Ovary (tissue), 9 donors: ENCODE data around the gene AMPH. TPM values are rescaled to one million over a fixed set of nuclear protein-coding genes. Genes with fewer than 3 reads are reported as not detected.

Source experiments
- DNase-seq, 5 donors: peaks; one replicate each; pipeline ENCODE4 v3.0.0-alpha.2; 2019 to 2020
- H3K27ac ChIP-seq, 2 donors: fragments of 200-600 bp; one replicate each; pipeline versions ENCODE4 v1.5.1 to v1.8.0; 2019 to 2022
- H3K27me3 ChIP-seq: fragments of 200-600 bp; one replicate; pipeline ENCODE4 v1.8.0; 2022
- H3K36me3 ChIP-seq: fragments of 200-600 bp; sonication (generic); one replicate; pipeline ENCODE4 v1.5.1; 2019
- H3K4me1 ChIP-seq: one replicate; pipeline ENCODE4 v1.8.1; 2013; ENCODE audit warnings: mild to moderate bottlenecking, moderate library complexity; ENCODE audit not compliant: insufficient read depth
- H3K4me3 ChIP-seq: fragments of 200-600 bp; sonication (generic); one replicate; pipeline ENCODE4 v1.5.1; 2017
- H3K9me3 ChIP-seq, 2 donors: fragments of 200-600 bp in 1 of 2; sonication (generic) in 1 of 2; one replicate each; pipeline versions ENCODE4 v1.5.1 to v1.8.1; 2013 to 2019; ENCODE audit warnings: mild to moderate bottlenecking in 1 of 2, moderate library complexity in 1 of 2
- EP300 ChIP-seq: sonication (generic); formaldehyde crosslinking; IDR thresholded peaks from one replicate; pipeline ENCODE4 v1.6.1; 2017; ENCODE audit warnings: antibody characterized with exemption
- POLR2A ChIP-seq: fragments of 450-650 bp; IDR thresholded peaks from one replicate; pipeline ENCODE4 v1.6.1; 2017; ENCODE audit warnings: antibody characterized with exemption, mild to moderate bottlenecking, moderate library complexity
- WGBS, 3 donors: extraction: QIAGEN DNeasy Blood & Tissue Kit in 1 of 3; methylation state at CpG; one replicate each; pipeline versions ENCODE4 v1.1.5 to v1.1.7; 2013 to 2017; 5-methylcytosine and 5-hydroxymethylcytosine counted together
- intact Hi-C, 4 donors: fragments of 100-400 bp; cut with DNase I; formaldehyde crosslinking; loops; one replicate each; pipeline versions ENCODE4 v1.11.0 to v1.15.1; 2022 to 2023
- polyA plus RNA-seq, 2 donors: library from polyadenylated mRNA; stranded (reverse); fragments of 200-250 nt in 1 of 2; fragments of 350-450 nt in 1 of 2; fragmentation: Illumina TruSeq in 1 of 2; extraction: RNeasy Lipid Tissue Mini Kit (QIAGEN cat#74804) in 1 of 2; gene quantifications; one replicate each; pipeline ENCODE4 v1.2.3, GENCODE V29; 2013 to 2014
- total RNA-seq, 7 donors: library from RNA; depleted of rRNA in 2 of 7; stranded (reverse); fragments of >200 nt in 2 of 7; fragmentation: NEBNext Ultra II Directional in 3 of 7; extraction: Animal tissue kit (Norgen Biotek cat#: 25700) in 3 of 7; gene quantifications; one replicate each; pipeline versions ENCODE4 v1.1.0 to v1.2.4, GENCODE V29; 2016 to 2023
- TF ChIP-seq, protein P1 (sequence below), 3 donors: fragments of 450-650 bp in 2 of 3; fragments of 200-600 bp in 1 of 3; IDR thresholded peaks; one replicate each; pipeline versions ENCODE4 v1.5.1 to v1.8.0; 2016 to 2022; ENCODE audit warnings: antibody characterized with exemption in 3 of 3, mild to moderate bottlenecking in 1 of 3
- donor health status: DM: no; HTN: no; CAD: no; lungs with moderate emphysema.
- donor health status: DM: no; HTN: no; CAD: no.
- donor health status: Bipolar disorder and iron deficiency.
- donor health status: DM: yes; HTN: yes; CAD: no.
- donor health status: DM: no; HTN: no; CAD: no.
- donor health status: DM: yes; HTN: yes; CAD: no.

Gene AMPH
- total and polyA plus RNA-seq, 9 donors: 0.10 to 4.6 (median 0.83) TPM

DNA sequence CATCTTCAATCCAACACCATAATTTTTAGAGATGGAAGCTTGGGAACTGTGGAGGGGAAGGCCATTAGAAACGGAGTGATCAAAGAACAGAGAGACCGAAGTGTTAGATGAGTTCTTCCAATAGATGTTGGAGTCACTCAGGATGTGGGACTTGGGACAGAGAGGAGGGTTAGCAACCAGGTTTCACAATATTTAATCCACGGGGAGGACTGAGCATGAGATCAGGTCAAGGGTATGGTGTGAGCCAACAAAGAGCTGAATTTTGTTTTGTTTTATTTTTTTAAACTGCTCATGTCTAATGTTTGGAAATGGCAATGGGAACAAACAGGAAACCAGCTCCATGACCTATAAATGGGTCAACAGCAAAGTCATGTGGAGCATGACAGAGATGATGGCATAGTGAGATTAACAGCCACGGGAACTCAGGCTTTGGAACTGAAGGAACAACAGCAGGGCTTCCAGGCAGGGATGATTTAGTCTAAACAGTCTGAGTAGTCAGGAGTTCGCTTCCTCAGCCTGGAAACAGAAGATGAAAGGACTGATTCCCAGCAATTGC lies 38.9 kb upstream of the AMPH start:
- TF ChIP-seq, protein P1, sequence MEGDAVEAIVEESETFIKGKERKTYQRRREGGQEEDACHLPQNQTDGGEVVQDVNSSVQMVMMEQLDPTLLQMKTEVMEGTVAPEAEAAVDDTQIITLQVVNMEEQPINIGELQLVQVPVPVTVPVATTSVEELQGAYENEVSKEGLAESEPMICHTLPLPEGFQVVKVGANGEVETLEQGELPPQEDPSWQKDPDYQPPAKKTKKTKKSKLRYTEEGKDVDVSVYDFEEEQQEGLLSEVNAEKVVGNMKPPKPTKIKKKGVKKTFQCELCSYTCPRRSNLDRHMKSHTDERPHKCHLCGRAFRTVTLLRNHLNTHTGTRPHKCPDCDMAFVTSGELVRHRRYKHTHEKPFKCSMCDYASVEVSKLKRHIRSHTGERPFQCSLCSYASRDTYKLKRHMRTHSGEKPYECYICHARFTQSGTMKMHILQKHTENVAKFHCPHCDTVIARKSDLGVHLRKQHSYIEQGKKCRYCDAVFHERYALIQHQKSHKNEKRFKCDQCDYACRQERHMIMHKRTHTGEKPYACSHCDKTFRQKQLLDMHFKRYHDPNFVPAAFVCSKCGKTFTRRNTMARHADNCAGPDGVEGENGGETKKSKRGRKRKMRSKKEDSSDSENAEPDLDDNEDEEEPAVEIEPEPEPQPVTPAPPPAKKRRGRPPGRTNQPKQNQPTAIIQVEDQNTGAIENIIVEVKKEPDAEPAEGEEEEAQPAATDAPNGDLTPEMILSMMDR (IDR thresholded peaks at IDR 0.05): no peak
- DNase-seq: no peak

DNA sequence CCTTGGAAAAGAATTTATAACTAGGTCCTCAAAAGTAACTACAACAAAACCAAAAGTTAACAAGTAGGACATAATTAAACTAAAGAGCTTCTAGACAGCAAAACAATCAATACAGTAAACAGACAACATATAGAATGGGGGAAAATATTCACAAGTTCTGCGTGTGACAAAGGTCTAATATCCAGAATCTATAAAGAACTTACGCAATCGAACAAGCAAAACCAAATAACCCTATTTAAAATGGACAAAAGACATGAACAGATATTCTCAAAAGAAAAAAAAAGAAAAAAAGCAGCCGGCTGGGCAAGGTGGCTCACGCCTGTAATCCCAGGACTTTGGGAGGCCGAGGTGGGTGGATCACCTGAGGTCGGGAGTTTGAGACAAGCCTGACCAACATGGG lies 33.8 kb upstream of the AMPH start:
- no peak for TF ChIP-seq EP300
- TF ChIP-seq POLR2A: no peak
- TF ChIP-seq, protein P1 (IDR thresholded peaks at IDR 0.05): no peak
- Histone ChIP-seq H3K27me3 (no peaks in the 10 kb centered on the region), H3K9me3 (no peaks in the 10 kb centered on the region), H3K4me3 (no peak overlapping the region), H3K4me1 (no peaks in the 10 kb centered on the region), H3K36me3 (no peaks in the 10 kb centered on the region), H3K27ac (no peak overlapping the region)
- DNase-seq: no peak
- WGBS, 3 donors: 92 to 94% (median 93%) methylated on average over 7 of the region's 7 CpGs
- intact Hi-C loops: no loop called here

More for the DNA sequence above, 38.9 kb upstream of the AMPH start:
- Histone ChIP-seq H3K27me3 (no peaks in the 10 kb centered on the region), H3K27ac (no peak overlapping the region), H3K9me3 (no peaks in the 10 kb centered on the region), H3K4me1 (no peaks in the 10 kb centered on the region), H3K4me3 (no peak overlapping the region), H3K36me3 (no peaks in the 10 kb centered on the region)
- intact Hi-C loops: no loop called here
- WGBS, 3 donors: 60 to 68% (median 66%) methylated on average over 5 of the region's 5 CpGs

DNA sequence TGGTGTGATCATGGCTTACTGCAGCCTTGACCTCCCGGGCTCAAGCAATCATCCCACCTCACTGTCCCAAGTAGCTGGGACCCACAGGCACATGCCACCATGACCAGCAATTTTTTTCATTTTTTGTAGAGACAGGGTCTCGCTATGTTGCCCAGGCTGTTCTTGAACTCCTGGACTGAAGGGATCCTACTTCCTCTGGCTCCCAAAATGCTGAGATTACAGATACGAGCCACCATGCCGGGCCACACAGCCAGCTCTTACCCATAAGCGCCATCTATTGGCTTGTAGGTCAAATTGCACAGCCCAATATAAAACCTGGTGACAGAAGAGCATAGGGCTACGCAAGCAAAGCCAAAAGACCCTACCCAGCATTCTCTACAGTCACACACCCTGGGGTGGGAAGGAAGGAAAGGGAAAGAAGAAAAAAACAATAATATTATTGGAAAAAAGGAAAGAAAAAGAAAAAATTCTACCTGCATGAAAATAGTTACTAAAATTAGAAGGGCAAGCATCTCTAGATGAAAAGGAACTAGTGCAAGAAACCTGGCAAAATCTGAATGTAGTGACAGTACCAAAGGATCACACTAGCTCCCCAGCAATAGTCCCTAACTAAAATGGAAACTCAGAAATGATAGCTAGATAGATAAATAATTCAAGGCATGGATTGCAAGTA lies 29.4 kb upstream of the AMPH start:
- Histone ChIP-seq H3K27ac (no peak overlapping the region), H3K9me3 (no peaks in the 10 kb centered on the region), H3K27me3 (no peaks in the 10 kb centered on the region), H3K4me1 (no peaks in the 10 kb centered on the region), H3K36me3 (no peaks in the 10 kb centered on the region), H3K4me3 (no peak overlapping the region)
- TF ChIP-seq POLR2A (no peak), EP300 (no peak)
- TF ChIP-seq, protein P1 (IDR thresholded peaks at IDR 0.05): no peak
- WGBS, 3 donors: 31 to 36% (median 32%) methylated on average over 6 of the region's 6 CpGs
- intact Hi-C loops: no loop called here
- DNase-seq: no peak

DNA sequence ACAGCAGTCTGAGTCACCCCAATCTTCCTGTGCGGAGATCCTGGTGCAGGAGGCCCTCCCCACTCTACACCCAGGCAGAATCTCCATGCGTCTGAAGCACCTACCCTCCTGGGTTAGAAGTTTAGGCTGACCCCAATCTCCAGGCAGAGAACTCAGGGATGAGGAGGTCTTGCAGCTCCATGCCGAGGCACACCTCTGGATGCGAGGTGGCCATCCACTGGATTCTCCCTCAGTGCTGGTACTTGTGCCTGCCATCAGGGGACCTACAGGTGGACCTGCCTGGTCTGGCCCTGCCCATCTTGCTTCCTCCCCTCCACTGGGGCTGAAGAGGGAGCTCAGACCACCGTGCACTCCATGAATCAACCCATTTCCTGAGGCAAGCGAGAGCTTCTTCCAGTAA lies 28.8 kb upstream of the AMPH start:
- Histone ChIP-seq H3K36me3 (no peaks in the 10 kb centered on the region), H3K4me3 (no peak overlapping the region), H3K27ac (no peak overlapping the region), H3K27me3 (no peaks in the 10 kb centered on the region), H3K4me1 (no peaks in the 10 kb centered on the region), H3K9me3 (no peaks in the 10 kb centered on the region)
- DNase-seq: no peak
- WGBS, 3 donors: 92 to 96% (median 93%) methylated on average over 6 of the region's 6 CpGs
- intact Hi-C loops: no loop called here
- TF ChIP-seq, protein P1 (IDR thresholded peaks at IDR 0.05): no peak
- no peak for TF ChIP-seq EP300
- TF ChIP-seq POLR2A: no peak
